Neural cell (in vitro differentiated cells): ENCODE data around the gene EFCAB12.

Source experiments
- EP300 ChIP-seq: fragments of 450-650 bp; conservative IDR thresholded peaks from 2 replicates; pipeline ENCODE4 v1.6.1; 2014; ENCODE audit warnings: antibody characterized with exemption, mild to moderate bottlenecking, moderate library complexity; ENCODE audit not compliant: poor library complexity, severe bottlenecking
- EZH2 ChIP-seq: fragments of 200-600, 300-800 bp; shearing (Covaris generic), sonication (generic); IDR thresholded peaks from 2 replicates; pipeline ENCODE4 v1.6.1; 2014; ENCODE audit warnings: antibody characterized with exemption, low read length, borderline replicate concordance, mild to moderate bottlenecking; ENCODE audit not compliant: insufficient read depth, poor library complexity, severe bottlenecking
- MXI1 ChIP-seq: fragments of 450-650 bp; conservative IDR thresholded peaks from 2 replicates; pipeline ENCODE4 v1.6.1; 2014; ENCODE audit warnings: antibody characterized with exemption, mild to moderate bottlenecking; ENCODE audit not compliant: poor library complexity, severe bottlenecking
- POLR2AphosphoS5 ChIP-seq: IDR thresholded peaks from 2 replicates; pipeline ENCODE4 v1.6.1; 2012
- RAD21 ChIP-seq: fragments of 450-650 bp; conservative IDR thresholded peaks from 2 replicates; pipeline ENCODE4 v1.6.1; 2014; ENCODE audit warnings: antibody characterized with exemption, mild to moderate bottlenecking, moderate library complexity
- REST ChIP-seq: IDR thresholded peaks from 2 replicates; pipeline ENCODE4 v1.6.1; 2012; ENCODE audit warnings: borderline replicate concordance
- TAF1 ChIP-seq: IDR thresholded peaks from 2 replicates; pipeline ENCODE4 v1.6.1; 2012; ENCODE audit warnings: low read depth
- TF ChIP-seq, protein P1 (sequence below): fragments of 450-650 bp; IDR thresholded peaks from 2 replicates; pipeline ENCODE4 v1.5.1; 2014; ENCODE audit warnings: antibody characterized with exemption, mild to moderate bottlenecking, moderate library complexity; ENCODE audit not compliant: poor library complexity, severe bottlenecking

GRCh38 chr3:129434140-129434539 lies 5.7 kb upstream of the EFCAB12 start:
- TF ChIP-seq, protein P1, sequence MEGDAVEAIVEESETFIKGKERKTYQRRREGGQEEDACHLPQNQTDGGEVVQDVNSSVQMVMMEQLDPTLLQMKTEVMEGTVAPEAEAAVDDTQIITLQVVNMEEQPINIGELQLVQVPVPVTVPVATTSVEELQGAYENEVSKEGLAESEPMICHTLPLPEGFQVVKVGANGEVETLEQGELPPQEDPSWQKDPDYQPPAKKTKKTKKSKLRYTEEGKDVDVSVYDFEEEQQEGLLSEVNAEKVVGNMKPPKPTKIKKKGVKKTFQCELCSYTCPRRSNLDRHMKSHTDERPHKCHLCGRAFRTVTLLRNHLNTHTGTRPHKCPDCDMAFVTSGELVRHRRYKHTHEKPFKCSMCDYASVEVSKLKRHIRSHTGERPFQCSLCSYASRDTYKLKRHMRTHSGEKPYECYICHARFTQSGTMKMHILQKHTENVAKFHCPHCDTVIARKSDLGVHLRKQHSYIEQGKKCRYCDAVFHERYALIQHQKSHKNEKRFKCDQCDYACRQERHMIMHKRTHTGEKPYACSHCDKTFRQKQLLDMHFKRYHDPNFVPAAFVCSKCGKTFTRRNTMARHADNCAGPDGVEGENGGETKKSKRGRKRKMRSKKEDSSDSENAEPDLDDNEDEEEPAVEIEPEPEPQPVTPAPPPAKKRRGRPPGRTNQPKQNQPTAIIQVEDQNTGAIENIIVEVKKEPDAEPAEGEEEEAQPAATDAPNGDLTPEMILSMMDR, result no peak
- TF ChIP-seq POLR2AphosphoS5, result no peak
- TF ChIP-seq MXI1, result no peak
- TF ChIP-seq TAF1, result no peak
- no peak for TF ChIP-seq EZH2
- TF ChIP-seq REST, result no peak
- TF ChIP-seq RAD21, result no peak
- no peak for TF ChIP-seq EP300
